RWPE1 (cell line): ENCODE data around the gene S100A14.
A peak's percentile ranks its signal among the peaks of the same experiment; 100 is the strongest.

Source experiments
- CTCF ChIA-PET: fragments of 350-600 bp; sonication (Branson Sonifier 250); formaldehyde crosslinking; extraction: SDS; loops from one replicate; lab custom pipeline; 2021; lab: Yijun Ruan, JAX
- POLR2A ChIA-PET: fragments of 400-600 bp; formaldehyde crosslinking; extraction: SDS; loops from one replicate; lab custom pipeline; 2020; ENCODE audit warnings: antibody characterized with exemption; ENCODE audit not compliant: low non-redundant PET; lab: Yijun Ruan, JAX
- DNase-seq: peaks from one replicate; pipeline ENCODE4 v3.0.0; 2012; ENCODE audit warnings: low spot score
- H3K27ac ChIP-seq: fragments of 450-650 bp; 2 replicates; pipeline ENCODE4 v1.5.1; 2017
- TF ChIP-seq, protein P1 (sequence below): fragments of 450-650 bp; conservative IDR thresholded peaks from 2 replicates; pipeline ENCODE4 v1.5.1; 2017; ENCODE audit warnings: low read depth, mild to moderate bottlenecking

S100A14 gene

GRCh38 chr1:153567621-153568366 lies 48.3 kb downstream of the S100A14 start:
- CTCF ChIA-PET: interaction anchor here (0.5 to 3.2 kb wide), 16 partner anchors 14 to 681 kb away, joined by 3 to 32 read pairs (median 4); partner anchors contain the start of genes S100A1, S100A4 and S100A6
- H3K27ac ChIP-seq: peak overlapping the region; percentile 100
- POLR2A ChIA-PET: interaction anchor here (0.6 to 1.8 kb wide), 5 partner anchors 33 to 69 kb away, joined by 3 to 8 read pairs (median 4); partner anchors contain the start of genes S100A16 and S100A6
- TF ChIP-seq, protein P1, sequence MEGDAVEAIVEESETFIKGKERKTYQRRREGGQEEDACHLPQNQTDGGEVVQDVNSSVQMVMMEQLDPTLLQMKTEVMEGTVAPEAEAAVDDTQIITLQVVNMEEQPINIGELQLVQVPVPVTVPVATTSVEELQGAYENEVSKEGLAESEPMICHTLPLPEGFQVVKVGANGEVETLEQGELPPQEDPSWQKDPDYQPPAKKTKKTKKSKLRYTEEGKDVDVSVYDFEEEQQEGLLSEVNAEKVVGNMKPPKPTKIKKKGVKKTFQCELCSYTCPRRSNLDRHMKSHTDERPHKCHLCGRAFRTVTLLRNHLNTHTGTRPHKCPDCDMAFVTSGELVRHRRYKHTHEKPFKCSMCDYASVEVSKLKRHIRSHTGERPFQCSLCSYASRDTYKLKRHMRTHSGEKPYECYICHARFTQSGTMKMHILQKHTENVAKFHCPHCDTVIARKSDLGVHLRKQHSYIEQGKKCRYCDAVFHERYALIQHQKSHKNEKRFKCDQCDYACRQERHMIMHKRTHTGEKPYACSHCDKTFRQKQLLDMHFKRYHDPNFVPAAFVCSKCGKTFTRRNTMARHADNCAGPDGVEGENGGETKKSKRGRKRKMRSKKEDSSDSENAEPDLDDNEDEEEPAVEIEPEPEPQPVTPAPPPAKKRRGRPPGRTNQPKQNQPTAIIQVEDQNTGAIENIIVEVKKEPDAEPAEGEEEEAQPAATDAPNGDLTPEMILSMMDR: no peak
- DNase-seq: peak; percentile 88

DNA sequence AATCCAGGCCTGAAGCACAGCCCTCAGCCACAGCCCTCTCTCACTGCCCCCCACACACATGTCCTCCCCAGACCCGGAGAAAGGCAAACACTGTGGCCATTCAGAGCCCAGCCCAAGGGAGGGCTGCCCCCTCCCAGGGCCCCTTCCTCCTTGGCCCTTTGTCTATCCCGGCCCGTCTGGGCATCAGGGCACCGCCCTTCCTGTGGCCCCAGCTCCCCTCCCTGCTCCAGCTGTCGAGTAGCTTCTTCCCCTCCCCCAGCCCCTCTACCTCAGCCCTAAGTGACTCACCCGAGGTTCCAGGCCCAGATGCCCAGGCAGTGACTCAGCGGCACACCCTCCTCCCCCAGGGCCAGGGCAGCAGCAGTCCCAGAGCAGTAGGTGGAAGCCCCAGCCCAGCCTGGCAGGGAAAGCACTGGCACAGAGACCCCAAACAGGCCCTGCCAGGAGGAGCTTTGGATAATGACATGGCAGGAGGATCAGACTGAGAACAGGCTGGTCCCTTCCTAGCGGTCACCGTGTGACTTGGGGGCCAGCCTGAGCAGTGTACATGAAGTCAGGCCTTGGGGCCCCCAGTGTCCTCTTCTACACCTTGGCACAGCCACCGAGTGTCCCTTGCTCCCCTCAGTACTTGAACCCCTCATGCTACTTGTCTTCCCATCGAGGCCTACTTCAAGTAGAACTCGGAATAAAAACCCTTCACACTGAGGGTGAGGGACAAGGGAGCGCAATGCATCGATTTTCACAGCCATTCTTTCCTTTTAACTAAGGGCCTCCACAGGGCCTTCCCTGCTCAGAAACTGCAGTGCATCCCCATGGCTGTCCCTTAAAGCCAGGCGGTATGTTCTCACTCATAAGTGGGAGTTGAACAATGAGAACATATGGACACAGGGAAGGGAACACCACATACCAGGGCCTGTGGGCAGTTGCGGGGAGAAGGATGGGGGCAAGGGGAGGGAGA lies 49.4 kb downstream of the S100A14 start:
- ChIA-PET CTCF (interaction anchor here (0.6 to 1.0 kb wide), 2 partner anchors 11 to 56 kb away, joined by 3 to 4 read pairs; no protein-coding TSS in a partner anchor), POLR2A (interaction anchor here (0.6 to 1.7 kb wide), 6 partner anchors 30 to 51 kb away, joined by 3 to 11 read pairs (median 4); partner anchors contain the start of genes S100A16 and S100A6)
- peak; percentile 99 for DNase-seq
- H3K27ac ChIP-seq: peak overlapping the region; percentile 100
- TF ChIP-seq, protein P1: no peak

- TF ChIP-seq, protein P1: no peak
- CTCF ChIA-PET: interaction anchor here (1.0 kb wide), 1 partner anchor 55 kb away, joined by 4 read pairs; no protein-coding TSS in a partner anchor
- H3K27ac ChIP-seq: peak within 1 kb of the TSS; percentile 100
- POLR2A ChIA-PET: interaction anchor here (0.6 to 1.7 kb wide), 6 partner anchors 29 to 50 kb away, joined by 3 to 11 read pairs (median 5); partner anchors contain the start of genes S100A16 and S100A6
- peak; percentile 91 for DNase-seq
Observed at GRCh38 chr1:153565529-153566374, 50.4 kb downstream of the S100A14 start, which contains the start of gene S100A2. S100A2 (minus strand) TSS chr1:153565844; CDS start chr1:153563877, 1,967 bp downstream.
